ENCODE results near the gene G6PD.

G6PD gene

DNA sequence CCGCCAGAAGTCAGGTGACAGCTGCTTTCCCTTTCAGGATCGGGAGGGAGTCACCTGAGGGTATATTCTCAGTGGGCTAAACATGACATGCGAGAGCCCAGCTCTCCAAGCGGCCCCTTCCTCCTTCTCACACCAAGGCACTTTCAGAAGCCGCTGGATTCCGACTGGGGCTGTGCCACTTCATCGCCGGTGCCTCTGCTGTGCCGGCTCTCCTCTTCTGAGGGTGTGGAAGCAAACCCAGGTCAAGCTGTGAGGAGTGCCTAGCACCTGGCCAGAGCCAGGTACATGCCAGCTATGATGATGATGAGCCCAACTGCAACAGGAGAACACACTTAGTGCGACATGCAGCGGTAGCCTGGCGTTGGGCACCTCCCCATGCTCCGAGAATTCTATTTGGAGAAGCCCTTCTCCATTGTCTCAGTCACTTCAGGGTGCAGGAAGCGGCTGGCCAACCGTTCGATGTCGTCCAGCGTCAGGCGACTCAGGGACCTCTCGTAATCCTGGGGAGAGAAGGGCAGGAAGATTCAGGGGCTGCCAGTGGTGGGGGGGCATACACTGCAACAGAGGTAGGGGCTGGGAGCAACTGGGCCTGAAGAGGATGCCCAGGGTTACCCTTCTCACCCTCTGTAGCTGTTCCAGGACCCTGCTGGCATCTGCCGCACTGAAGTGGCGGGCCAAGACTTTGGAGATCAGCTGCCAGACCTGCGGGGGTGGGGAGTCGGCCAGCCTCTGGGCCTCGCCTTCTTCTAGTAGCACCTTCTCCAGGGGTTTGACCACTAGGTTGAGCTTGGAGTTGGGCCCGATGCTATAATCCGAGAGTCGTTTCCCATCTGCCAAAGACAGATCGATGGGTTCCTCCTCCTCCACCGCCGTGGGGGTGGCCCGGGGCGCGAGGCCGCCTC, 61.2 kb downstream of the G6PD start:
- DNase-seq: no peak

DNA sequence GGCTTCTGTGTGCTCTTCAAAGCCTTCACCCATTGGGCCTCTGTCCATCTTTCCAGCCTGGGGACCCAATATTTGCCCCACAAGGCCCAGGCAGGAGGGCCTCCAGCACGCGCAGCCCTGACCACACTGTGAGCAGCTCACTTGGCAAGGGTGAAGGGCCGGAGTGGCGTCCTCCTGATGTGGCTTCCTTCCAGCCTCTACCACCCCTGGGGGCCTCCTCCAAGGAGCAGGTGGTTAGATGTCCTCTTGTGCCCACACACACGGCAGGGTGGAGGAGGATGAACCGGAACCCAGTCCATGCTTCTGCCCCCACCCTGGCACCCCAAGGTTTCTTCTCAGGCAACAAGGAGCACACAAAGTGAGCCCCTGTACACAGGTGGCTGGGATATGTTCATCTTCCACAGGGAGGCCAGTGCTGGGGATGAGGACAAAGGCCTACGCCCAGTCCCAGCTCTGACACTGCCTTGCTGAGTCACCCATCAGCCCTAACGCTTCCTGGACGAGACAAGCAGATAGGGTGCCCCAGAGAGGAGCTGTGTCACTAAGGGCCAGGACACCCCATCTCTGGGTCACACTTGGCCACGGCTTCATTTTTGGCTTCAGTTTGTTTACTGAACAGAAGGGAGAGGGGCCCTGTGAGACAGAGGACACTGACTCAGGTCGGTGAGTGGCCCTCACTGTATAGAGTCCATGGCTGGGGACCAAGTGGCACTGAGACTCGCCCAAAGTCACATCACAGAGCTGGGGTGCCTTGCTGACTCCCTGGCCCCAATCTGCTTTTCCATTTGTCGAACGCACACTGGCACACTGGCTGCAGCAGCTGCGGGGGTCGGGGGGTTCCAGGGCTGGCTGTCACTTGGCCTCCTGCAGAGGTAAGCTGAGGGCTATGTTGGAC, 62.1 kb downstream of the G6PD start:
- DNase-seq: no peak

DNA sequence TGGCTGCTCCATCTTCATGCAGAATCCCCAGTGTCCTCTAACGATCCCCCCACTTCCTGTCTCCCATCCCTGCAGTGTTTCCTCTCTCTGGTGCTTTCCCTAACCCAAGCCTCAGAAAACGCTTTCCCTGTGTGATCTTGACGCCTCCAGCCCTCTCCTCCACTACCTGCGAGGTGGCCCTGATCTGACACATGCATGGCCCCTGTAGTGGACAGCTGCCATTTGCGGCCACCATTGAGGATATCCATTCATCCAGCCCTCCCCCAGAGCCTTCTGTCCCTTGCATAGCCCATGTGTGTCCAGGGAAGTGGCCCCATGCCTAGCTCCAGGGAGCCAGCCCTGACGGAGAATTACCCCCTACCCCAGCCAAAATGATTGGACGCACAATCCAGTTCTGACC, 63.3 kb downstream of the G6PD start:
- DNase-seq: no peak

DNA sequence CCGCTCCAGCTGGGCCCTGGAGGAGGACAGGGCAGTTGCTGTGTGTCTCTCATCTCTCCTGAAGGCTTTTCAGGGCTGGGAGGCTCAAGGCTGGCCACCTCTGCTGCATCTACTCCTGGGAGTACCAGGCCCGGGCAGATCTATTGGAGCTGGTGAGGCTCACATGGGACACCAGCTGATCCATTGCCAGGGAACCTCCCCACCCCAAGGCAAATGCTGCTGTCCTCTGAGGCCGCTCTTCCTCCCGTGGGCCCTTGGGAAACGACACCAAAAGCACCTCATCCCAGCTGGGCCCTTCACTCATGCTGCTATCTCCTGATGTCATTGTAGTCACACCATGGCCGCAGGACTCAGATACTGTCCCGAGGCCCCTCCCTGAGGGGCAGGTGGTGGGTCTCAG, 63.9 kb downstream of the G6PD start:
- DNase-seq: no peak

DNA sequence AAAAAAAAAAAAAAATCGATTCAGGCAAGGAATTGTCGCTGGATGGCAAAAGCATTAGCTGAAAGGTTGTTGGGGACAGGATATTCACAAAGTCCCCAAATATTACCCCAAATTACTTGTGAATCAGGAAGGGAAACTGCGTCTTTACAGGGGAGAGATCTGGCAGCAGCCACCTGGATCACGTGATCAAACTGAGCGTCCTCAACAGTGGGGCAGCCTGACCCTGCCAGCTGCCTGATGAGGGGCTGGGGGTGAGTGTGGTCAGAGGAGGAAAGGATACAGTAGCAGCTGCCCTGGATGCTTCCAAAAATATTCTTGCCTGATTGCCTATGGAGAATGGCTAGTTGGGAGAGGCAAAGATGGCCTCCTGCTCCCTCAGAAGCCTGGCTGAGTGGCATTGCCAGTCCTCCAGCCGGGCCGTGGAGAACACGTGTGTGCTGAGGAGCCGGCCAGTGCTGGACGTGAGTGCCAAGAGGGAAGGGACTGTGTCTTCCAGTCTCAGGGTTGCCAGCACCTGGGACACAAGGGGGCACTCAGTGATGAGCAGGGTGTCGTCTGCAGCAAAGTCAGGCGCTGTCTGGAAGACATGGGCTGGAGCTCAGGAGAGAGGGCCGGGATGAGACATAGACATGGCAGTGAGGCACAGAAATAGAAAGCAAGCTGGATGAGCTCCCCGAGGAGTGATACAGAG, 64.6 kb downstream of the G6PD start:
- DNase-seq: no peak

All from NCI-H1048 (cell line).